Body of pancreas (tissue), 4 donors: ENCODE data around the gene REV3L. TPM values are rescaled to one million over a fixed set of nuclear protein-coding genes. Genes with fewer than 3 reads are reported as not detected.

Experiments used
- ATAC-seq: fragments of 150-250 bp; one replicate; pipeline ENCODE4 v1.9.1; 2016
- DNase-seq, 4 donors: peaks; one replicate each; pipeline ENCODE4 v3.0.0-alpha.2; 2019
- H3K27ac ChIP-seq, 4 donors: fragments of 200-600 bp; sonication (generic); 1 replicate in 3 of 4; 2 replicates in 1 of 4; pipeline versions ENCODE4 v1.5.1 to v1.6.1; 2016 to 2019; ENCODE audit warnings: mild to moderate bottlenecking in 1 of 4, mixed read lengths in 1 of 4, moderate library complexity in 1 of 4
- H3K27me3 ChIP-seq, 2 donors: fragments of 200-600 bp; sonication (generic); one replicate each; pipeline ENCODE4 v1.6.0; 2016; ENCODE audit warnings: mild to moderate bottlenecking in 1 of 2
- H3K36me3 ChIP-seq, 2 donors: fragments of 200-600 bp; sonication (generic); replicated peaks in 1 of 2; 2 replicates each; pipeline ENCODE4 v1.5.1; 2016; ENCODE audit warnings: low read depth in 2 of 2; ENCODE audit not compliant: insufficient read depth in 1 of 2
- H3K4me1 ChIP-seq: fragments of 200-600 bp; sonication (generic); one replicate; pipeline ENCODE4 v1.6.0; 2016
- H3K4me3 ChIP-seq, 2 donors: fragments of 200-600 bp; sonication (generic); 1 replicate in 1 of 2; 2 replicates in 1 of 2; pipeline ENCODE4 v1.5.1; 2016 to 2019
- H3K9me3 ChIP-seq, 3 donors: fragments of 200-600 bp; sonication (generic); 1 replicate in 2 of 3; 2 replicates in 1 of 3; pipeline ENCODE4 v1.5.1; 2016
- CTCF ChIP-seq, 7 experiments: fragments of 450-650 bp in 4 of 7; fragments of 200-600 bp in 3 of 7; sonication (generic) in 3 of 7; IDR thresholded peaks; one replicate each; pipeline ENCODE4 v1.5.1; 2016 to 2019; ENCODE audit warnings: antibody characterized with exemption in 7 of 7
- POLR2A ChIP-seq, 3 donors: fragments of 450-650 bp; IDR thresholded peaks; one replicate each; pipeline ENCODE4 v1.6.1; 2016; ENCODE audit warnings: antibody characterized with exemption in 3 of 3, mild to moderate bottlenecking in 2 of 3
- WGBS, 2 donors: methylation state at CpG; one replicate each; pipeline ENCODE4 v1.1.5; 2017; 5-methylcytosine and 5-hydroxymethylcytosine counted together
- intact Hi-C: fragments of 100-400 bp; cut with DNase I; formaldehyde crosslinking; loops from one replicate; pipeline ENCODE4 v1.15.1; 2023
- total RNA-seq, 2 donors: library from RNA; depleted of rRNA; stranded (reverse); fragments of >200 nt; gene quantifications; one replicate each; pipeline ENCODE4 v1.1.0, GENCODE V29; 2016

The REV3L gene
- total RNA-seq, 2 donors from 2014 or later, result 28.3 to 29.7 TPM

GRCh38 chr6:111381123-111381522 lies 101.9 kb downstream of the REV3L start:
- ATAC-seq, result no peak
- H3K9me3 ChIP-seq, result no peaks in the 10 kb centered on the region
- H3K4me3 ChIP-seq, result no peak overlapping the region
- intact Hi-C loops, result no loop called here
- no peak for DNase-seq
- H3K27ac ChIP-seq, result no peak overlapping the region
- H3K36me3 ChIP-seq, result peaks cover 0 to 12% of the 10 kb centered on the region in 2 donors
- TF ChIP-seq POLR2A (IDR thresholded peaks at IDR 0.05), result no peak
- H3K27me3 ChIP-seq, result no peaks in the 10 kb centered on the region
- no peaks in the 10 kb centered on the region for H3K4me1 ChIP-seq

GRCh38 chr6:111379831-111380230 lies 103.2 kb downstream of the REV3L start:
- intact Hi-C loops, result no loop called here
- Histone ChIP-seq H3K27ac (no peak overlapping the region), H3K36me3 (peaks cover 0 to 14% of the 10 kb centered on the region in 2 donors), H3K4me3 (no peak overlapping the region), H3K4me1 (no peaks in the 10 kb centered on the region), H3K9me3 (no peaks in the 10 kb centered on the region), H3K27me3 (no peaks in the 10 kb centered on the region)
- WGBS, 2 donors, result 94 to 98% methylated on average over 2 of the region's 2 CpGs
- TF ChIP-seq CTCF (IDR thresholded peaks at IDR 0.05), result no peak
- DNase-seq, result no peak
- no peak for ATAC-seq

GRCh38 chr6:111379302-111379701 lies 103.7 kb downstream of the REV3L start:
- Histone ChIP-seq H3K27ac (no peak overlapping the region), H3K27me3 (no peaks in the 10 kb centered on the region), H3K36me3 (peaks cover 0 to 10% of the 10 kb centered on the region in 2 donors), H3K4me3 (no peak overlapping the region), H3K9me3 (no peaks in the 10 kb centered on the region), H3K4me1 (no peaks in the 10 kb centered on the region)
- intact Hi-C loops, result no loop called here
- TF ChIP-seq CTCF (IDR thresholded peaks at IDR 0.05) (no peak), POLR2A (IDR thresholded peaks at IDR 0.05) (no peak)
- ATAC-seq, result no peak
- no peak for DNase-seq

- Histone ChIP-seq H3K9me3 (no peaks in the 10 kb centered on the region), H3K4me3 (no peak overlapping the region), H3K27me3 (no peaks in the 10 kb centered on the region), H3K27ac (no peak overlapping the region), H3K36me3 (peaks cover 0 to 10% of the 10 kb centered on the region in 2 donors), H3K4me1 (no peaks in the 10 kb centered on the region)
- no peak for TF ChIP-seq POLR2A (IDR thresholded peaks at IDR 0.05)
- TF ChIP-seq CTCF (IDR thresholded peaks at IDR 0.05), result no peak
- intact Hi-C loops, result no loop called here
- WGBS, 2 donors, result 90 to 93% methylated on average over 2 of the region's 2 CpGs
- no peak for DNase-seq
- ATAC-seq, result no peak
Measured at GRCh38 chr6:111377558-111378120, 105.4 kb downstream of the REV3L start.

- Histone ChIP-seq H3K36me3 (no peaks in the 10 kb centered on the region), H3K27ac (no peak overlapping the region), H3K9me3 (no peaks in the 10 kb centered on the region), H3K27me3 (no peaks in the 10 kb centered on the region), H3K4me3 (no peak overlapping the region), H3K4me1 (no peaks in the 10 kb centered on the region)
- ATAC-seq, result no peak
- WGBS, 2 donors, result 68 to 72% methylated on average over 9 of the region's 9 CpGs
- no peak for DNase-seq
- intact Hi-C loops, result no loop called here
- TF ChIP-seq CTCF (IDR thresholded peaks at IDR 0.05), result no peak
- TF ChIP-seq POLR2A (IDR thresholded peaks at IDR 0.05), result no peak
Measured at GRCh38 chr6:111367393-111368088, 115.5 kb downstream of the REV3L start.
